SK-N-MC (cell line): ENCODE measurements around the gene GADD45GIP1.

ENCODE experiments used
- EZH2 ChIP-seq: fragments of 200-600 bp; sonication (generic); IDR thresholded peaks from one replicate; pipeline ENCODE4 v1.6.1; 2017; ENCODE audit warnings: antibody characterized with exemption
- POLR2AphosphoS5 ChIP-seq: IDR thresholded peaks from 2 replicates; pipeline ENCODE4 v1.6.1; 2012; ENCODE audit warnings: mild to moderate bottlenecking, low read depth, low read length, borderline replicate concordance

GRCh38 chr19:12924621-12925310, 32.3 kb downstream of the GADD45GIP1 start:
- TF ChIP-seq POLR2AphosphoS5 (no peak), EZH2 (no peak)
